ENCODE results near the gene FAIM.

- TF ChIP-seq POLR2A (IDR thresholded peaks at IDR 0.05) = no peak
- TF ChIP-seq, protein P1, sequence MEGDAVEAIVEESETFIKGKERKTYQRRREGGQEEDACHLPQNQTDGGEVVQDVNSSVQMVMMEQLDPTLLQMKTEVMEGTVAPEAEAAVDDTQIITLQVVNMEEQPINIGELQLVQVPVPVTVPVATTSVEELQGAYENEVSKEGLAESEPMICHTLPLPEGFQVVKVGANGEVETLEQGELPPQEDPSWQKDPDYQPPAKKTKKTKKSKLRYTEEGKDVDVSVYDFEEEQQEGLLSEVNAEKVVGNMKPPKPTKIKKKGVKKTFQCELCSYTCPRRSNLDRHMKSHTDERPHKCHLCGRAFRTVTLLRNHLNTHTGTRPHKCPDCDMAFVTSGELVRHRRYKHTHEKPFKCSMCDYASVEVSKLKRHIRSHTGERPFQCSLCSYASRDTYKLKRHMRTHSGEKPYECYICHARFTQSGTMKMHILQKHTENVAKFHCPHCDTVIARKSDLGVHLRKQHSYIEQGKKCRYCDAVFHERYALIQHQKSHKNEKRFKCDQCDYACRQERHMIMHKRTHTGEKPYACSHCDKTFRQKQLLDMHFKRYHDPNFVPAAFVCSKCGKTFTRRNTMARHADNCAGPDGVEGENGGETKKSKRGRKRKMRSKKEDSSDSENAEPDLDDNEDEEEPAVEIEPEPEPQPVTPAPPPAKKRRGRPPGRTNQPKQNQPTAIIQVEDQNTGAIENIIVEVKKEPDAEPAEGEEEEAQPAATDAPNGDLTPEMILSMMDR (IDR thresholded peaks at IDR 0.05) = no peak
Observed at GRCh38 chr3:138578961-138579574, 29.5 kb upstream of the FAIM start.
